GM20000 (cell line): ENCODE data around the gene FGD3.

Experiments used
- DNase-seq: peaks from one replicate; pipeline ENCODE4 v3.0.0; 2012; ENCODE audit warnings: low spot score
- CTCF ChIP-seq: IDR thresholded peaks from 2 replicates; pipeline ENCODE4 v1.5.1; 2012; ENCODE audit warnings: mild to moderate bottlenecking, control low read depth; ENCODE audit errors: extremely low read depth, missing control alignments

FGD3 gene

GRCh38 chr9:93083592-93084470 lies 136.5 kb downstream of the FGD3 start:
- no peak for DNase-seq
- TF ChIP-seq CTCF, result no peak

GRCh38 chr9:93084471-93084881 lies 137.2 kb downstream of the FGD3 start:
- TF ChIP-seq CTCF, result no peak

GRCh38 chr9:93085676-93086075 lies 138.4 kb downstream of the FGD3 start:
- DNase-seq, result no peak
- TF ChIP-seq CTCF, result no peak

More at GRCh38 chr9:93084471-93084881, 137.2 kb downstream of the FGD3 start:
- no peak for DNase-seq
